ENCODE measurements around the gene SUV39H2.
"Not testable (repeated sequence)": the region's sequence is repeated elsewhere in the genome, so short reads cannot be mapped to it uniquely, and the experiment has no call there.

SUV39H2 gene

GRCh38 chr10:14844948-14845347, 33.7 kb upstream of the SUV39H2 start:
- Histone ChIP-seq H3K36me3 (ENCODE audit: control insufficient read depth, insufficient read depth, low read length) (peaks cover 54% of the 10 kb centered on the region), H3K9me3 (ENCODE audit: control insufficient read depth, low read length) (no peaks in the 10 kb centered on the region), H3K4me1 (ENCODE audit: control insufficient read depth, insufficient read depth, low read length, poor library complexity, severe bottlenecking) (no peaks in the 10 kb centered on the region), H3K27ac (ENCODE audit: low read depth, low read length, severe bottlenecking) (no peak overlapping the region), H3K4me3 (ENCODE audit: extremely low read depth, insufficient read depth, low read length, poor library complexity, severe bottlenecking) (no peak overlapping the region)
- no CpG with 5 or more reads among the region's 2 CpGs for WGBS, 2 experiments (ENCODE audit: insufficient coverage in 2 of 2)

GRCh38 chr10:14852236-14852635, 26.4 kb upstream of the SUV39H2 start:
- H3K4me1 ChIP-seq (ENCODE audit: control insufficient read depth, insufficient read depth, low read length, poor library complexity, severe bottlenecking) = no peaks in the 10 kb centered on the region
- H3K4me3 ChIP-seq (ENCODE audit: extremely low read depth, insufficient read depth, low read length, poor library complexity, severe bottlenecking) = no peak overlapping the region
- no peaks in the 10 kb centered on the region for H3K9me3 ChIP-seq (ENCODE audit: control insufficient read depth, low read length)
- H3K27ac ChIP-seq (ENCODE audit: low read depth, low read length, severe bottlenecking) = no peak overlapping the region
- H3K36me3 ChIP-seq (ENCODE audit: control insufficient read depth, insufficient read depth, low read length) = peaks cover 39% of the 10 kb centered on the region
- WGBS, 2 experiments (ENCODE audit: insufficient coverage in 2 of 2) = 100% methylated on average over 3 of the region's 3 CpGs; no CpG with 5 or more reads in 1 of the 2 experiments

GRCh38 chr10:14855453-14855852, 23.2 kb upstream of the SUV39H2 start:
- Histone ChIP-seq H3K4me1 (ENCODE audit: control insufficient read depth, insufficient read depth, low read length, poor library complexity, severe bottlenecking) (no peaks in the 10 kb centered on the region), H3K9me3 (ENCODE audit: control insufficient read depth, low read length) (no peaks in the 10 kb centered on the region), H3K27ac (ENCODE audit: low read depth, low read length, severe bottlenecking) (no peak overlapping the region), H3K36me3 (ENCODE audit: control insufficient read depth, insufficient read depth, low read length) (peaks cover 47% of the 10 kb centered on the region), H3K4me3 (ENCODE audit: extremely low read depth, insufficient read depth, low read length, poor library complexity, severe bottlenecking) (no peak overlapping the region)
- WGBS, 2 experiments (ENCODE audit: insufficient coverage in 2 of 2) = no CpG with 5 or more reads among the region's 1 CpG

- H3K36me3 ChIP-seq (ENCODE audit: control insufficient read depth, insufficient read depth, low read length) = peaks cover 55% of the 10 kb centered on the region
- no peaks in the 10 kb centered on the region for H3K9me3 ChIP-seq (ENCODE audit: control insufficient read depth, low read length)
- H3K4me3 ChIP-seq (ENCODE audit: extremely low read depth, insufficient read depth, low read length, poor library complexity, severe bottlenecking) = no peak overlapping the region
- WGBS, 2 experiments (ENCODE audit: insufficient coverage in 2 of 2) = 83 to 88% methylated on average over 1 of the region's 6 CpGs
- H3K27ac ChIP-seq (ENCODE audit: low read depth, low read length, severe bottlenecking) = no peak overlapping the region
- no peaks in the 10 kb centered on the region for H3K4me1 ChIP-seq (ENCODE audit: control insufficient read depth, insufficient read depth, low read length, poor library complexity, severe bottlenecking)
Measured at GRCh38 chr10:14858338-14858960, 20.2 kb upstream of the SUV39H2 start.

GRCh38 chr10:14859043-14859442, 19.6 kb upstream of the SUV39H2 start:
- H3K9me3 ChIP-seq (ENCODE audit: control insufficient read depth, low read length) = no peaks in the 10 kb centered on the region
- H3K4me3 ChIP-seq (ENCODE audit: extremely low read depth, insufficient read depth, low read length, poor library complexity, severe bottlenecking) = no peak overlapping the region
- H3K27ac ChIP-seq (ENCODE audit: low read depth, low read length, severe bottlenecking) = no peak overlapping the region
- 87 to 88% methylated on average over 2 to 4 of the region's 5 CpGs for WGBS, 2 experiments (ENCODE audit: insufficient coverage in 2 of 2)
- H3K4me1 ChIP-seq (ENCODE audit: control insufficient read depth, insufficient read depth, low read length, poor library complexity, severe bottlenecking) = no peaks in the 10 kb centered on the region
- H3K36me3 ChIP-seq (ENCODE audit: control insufficient read depth, insufficient read depth, low read length) = peaks cover 56% of the 10 kb centered on the region

GRCh38 chr10:14859775-14860174, 18.9 kb upstream of the SUV39H2 start:
- no peak overlapping the region for H3K4me3 ChIP-seq (ENCODE audit: extremely low read depth, insufficient read depth, low read length, poor library complexity, severe bottlenecking)
- peaks cover 55% of the 10 kb centered on the region for H3K36me3 ChIP-seq (ENCODE audit: control insufficient read depth, insufficient read depth, low read length)
- H3K27ac ChIP-seq (ENCODE audit: low read depth, low read length, severe bottlenecking) = no peak overlapping the region
- no peaks in the 10 kb centered on the region for H3K4me1 ChIP-seq (ENCODE audit: control insufficient read depth, insufficient read depth, low read length, poor library complexity, severe bottlenecking)
- no peaks in the 10 kb centered on the region for H3K9me3 ChIP-seq (ENCODE audit: control insufficient read depth, low read length)

- Histone ChIP-seq H3K4me3 (ENCODE audit: extremely low read depth, insufficient read depth, low read length, poor library complexity, severe bottlenecking) (no peak overlapping the region), H3K27ac (ENCODE audit: low read depth, low read length, severe bottlenecking) (no peak overlapping the region), H3K9me3 (ENCODE audit: control insufficient read depth, low read length) (no peaks in the 10 kb centered on the region), H3K36me3 (ENCODE audit: control insufficient read depth, insufficient read depth, low read length) (peaks cover 52% of the 10 kb centered on the region), H3K4me1 (ENCODE audit: control insufficient read depth, insufficient read depth, low read length, poor library complexity, severe bottlenecking) (no peaks in the 10 kb centered on the region)
- WGBS, 2 experiments (ENCODE audit: insufficient coverage in 2 of 2) = 88 to 100% methylated on average over 1 of the region's 1 CpG
Measured at GRCh38 chr10:14860791-14861190, 17.9 kb upstream of the SUV39H2 start.

GRCh38 chr10:14864466-14864865, 14.2 kb upstream of the SUV39H2 start:
- WGBS, 2 experiments (ENCODE audit: insufficient coverage in 2 of 2) = 90 to 100% methylated on average over 2 to 3 of the region's 6 CpGs
- not testable (repeated sequence) for H3K9me3 ChIP-seq (ENCODE audit: control insufficient read depth, low read length); H3K4me3 ChIP-seq (ENCODE audit: extremely low read depth, insufficient read depth, low read length, poor library complexity, severe bottlenecking); H3K27ac ChIP-seq (ENCODE audit: low read depth, low read length, severe bottlenecking); H3K4me1 ChIP-seq (ENCODE audit: control insufficient read depth, insufficient read depth, low read length, poor library complexity, severe bottlenecking)
- peaks cover 59% of the 10 kb centered on the region for H3K36me3 ChIP-seq (ENCODE audit: control insufficient read depth, insufficient read depth, low read length)

GRCh38 chr10:14864871-14865270, 13.8 kb upstream of the SUV39H2 start:
- no CpG with 5 or more reads among the region's 3 CpGs for WGBS, 2 experiments (ENCODE audit: insufficient coverage in 2 of 2)
- not testable (repeated sequence) for H3K27ac ChIP-seq (ENCODE audit: low read depth, low read length, severe bottlenecking); H3K4me3 ChIP-seq (ENCODE audit: extremely low read depth, insufficient read depth, low read length, poor library complexity, severe bottlenecking); H3K9me3 ChIP-seq (ENCODE audit: control insufficient read depth, low read length); H3K4me1 ChIP-seq (ENCODE audit: control insufficient read depth, insufficient read depth, low read length, poor library complexity, severe bottlenecking)
- H3K36me3 ChIP-seq (ENCODE audit: control insufficient read depth, insufficient read depth, low read length) = peaks cover 61% of the 10 kb centered on the region

GRCh38 chr10:14873090-14873760, 5.4 kb upstream of the SUV39H2 start:
- peaks cover 6% of the 10 kb centered on the region for H3K4me1 ChIP-seq (ENCODE audit: control insufficient read depth, insufficient read depth, low read length, poor library complexity, severe bottlenecking)
- H3K9me3 ChIP-seq (ENCODE audit: control insufficient read depth, low read length) = no peaks in the 10 kb centered on the region
- H3K27ac ChIP-seq (ENCODE audit: low read depth, low read length, severe bottlenecking) = no peak overlapping the region
- no peak overlapping the region for H3K4me3 ChIP-seq (ENCODE audit: extremely low read depth, insufficient read depth, low read length, poor library complexity, severe bottlenecking)
- WGBS, 2 experiments (ENCODE audit: insufficient coverage in 2 of 2) = 100% methylated on average over 1 of the region's 2 CpGs; no CpG with 5 or more reads in 1 of the 2 experiments
- peaks cover 14% of the 10 kb centered on the region for H3K36me3 ChIP-seq (ENCODE audit: control insufficient read depth, insufficient read depth, low read length)

- no peaks in the 10 kb centered on the region for H3K36me3 ChIP-seq (ENCODE audit: control insufficient read depth, insufficient read depth, low read length)
- no peaks in the 10 kb centered on the region for H3K9me3 ChIP-seq (ENCODE audit: control insufficient read depth, low read length)
- 94 to 97% methylated on average over 10 to 11 of the region's 12 CpGs for WGBS, 2 experiments (ENCODE audit: insufficient coverage in 2 of 2)
- H3K4me3 ChIP-seq (ENCODE audit: extremely low read depth, insufficient read depth, low read length, poor library complexity, severe bottlenecking) = no peak overlapping the region
- H3K27ac ChIP-seq (ENCODE audit: low read depth, low read length, severe bottlenecking) = no peak overlapping the region
- H3K4me1 ChIP-seq (ENCODE audit: control insufficient read depth, insufficient read depth, low read length, poor library complexity, severe bottlenecking) = peaks cover 6% of the 10 kb centered on the region
Measured at GRCh38 chr10:14875941-14876340, 2.7 kb upstream of the SUV39H2 start.

Data from mesodermal cell (in vitro differentiated cells).